Uterus (tissue), 4 donors: ENCODE measurements around the gene C4orf17. TPM values are rescaled to one million over a fixed set of nuclear protein-coding genes. Genes with fewer than 3 reads are reported as not detected.
"Not testable (repeated sequence)": the region's sequence is repeated elsewhere in the genome, so short reads cannot be mapped to it uniquely, and the experiment has no call there.

Source experiments
- DNase-seq, 2 donors: peaks; one replicate each; pipeline ENCODE4 v3.0.0-alpha.2; 2019 to 2020
- H3K27ac ChIP-seq, 2 donors: fragments of 200-600 bp; sonication (generic); 1 replicate in 1 of 2; 2 replicates in 1 of 2; pipeline ENCODE4 v1.5.1; 2016 to 2018
- H3K27me3 ChIP-seq, 2 donors: fragments of 200-600 bp; sonication (generic); one replicate each; pipeline ENCODE4 v1.5.1; 2018 to 2019; ENCODE audit warnings: control low read depth in 1 of 2
- H3K36me3 ChIP-seq, 2 donors: fragments of 200-600 bp; sonication (generic); one replicate each; pipeline ENCODE4 v1.5.1; 2019; ENCODE audit warnings: control low read depth in 1 of 2
- H3K4me1 ChIP-seq, 2 donors: fragments of 200-600 bp; sonication (generic); one replicate each; pipeline ENCODE4 v1.5.1; 2018 to 2019; ENCODE audit warnings: control low read depth in 1 of 2
- H3K4me3 ChIP-seq, 2 donors: fragments of 200-600 bp; sonication (generic); 1 replicate in 1 of 2; 2 replicates in 1 of 2; pipeline ENCODE4 v1.5.1; 2018 to 2019; ENCODE audit warnings: mild to moderate bottlenecking in 1 of 2
- H3K9me3 ChIP-seq, 2 donors: fragments of 200-600 bp; sonication (generic); one replicate each; pipeline ENCODE4 v1.5.1; 2019; ENCODE audit warnings: control low read depth in 1 of 2
- POLR2A ChIP-seq, 2 donors: fragments of 450-650 bp; IDR thresholded peaks; one replicate each; pipeline ENCODE4 v1.6.1; 2016; ENCODE audit warnings: antibody characterized with exemption in 2 of 2, mild to moderate bottlenecking in 1 of 2, moderate library complexity in 1 of 2
- intact Hi-C: fragments of 100-400 bp; cut with DNase I; formaldehyde crosslinking; loops from one replicate; pipeline ENCODE4 v1.15.1; 2023; ENCODE audit warnings: low total_unique reads
- total RNA-seq, 4 donors: library from RNA; depleted of rRNA in 3 of 4; stranded (reverse); fragments of >200 nt in 3 of 4; gene quantifications; one replicate each; pipeline versions ENCODE4 v1.1.0 to v1.2.4, GENCODE V29; 2014 to 2023
- TF ChIP-seq, protein P1 (sequence below), 4 experiments: fragments of 200-600 bp in 2 of 4; fragments of 450-650 bp in 2 of 4; sonication (generic) in 2 of 4; IDR thresholded peaks; one replicate each; pipeline ENCODE4 v1.5.1; 2016 to 2019; ENCODE audit warnings: antibody characterized with exemption in 4 of 4, mild to moderate bottlenecking in 2 of 4, moderate library complexity in 1 of 4
- donor health status: DM: yes; HTN: yes; CAD: no.

Gene C4orf17
- total RNA-seq, 4 donors from 2014 or later = not detected

GRCh38 chr4:99507762-99508161 is 3.1 kb upstream of the C4orf17 start:
- no peak overlapping the region for H3K4me3 ChIP-seq
- TF ChIP-seq, protein P1, sequence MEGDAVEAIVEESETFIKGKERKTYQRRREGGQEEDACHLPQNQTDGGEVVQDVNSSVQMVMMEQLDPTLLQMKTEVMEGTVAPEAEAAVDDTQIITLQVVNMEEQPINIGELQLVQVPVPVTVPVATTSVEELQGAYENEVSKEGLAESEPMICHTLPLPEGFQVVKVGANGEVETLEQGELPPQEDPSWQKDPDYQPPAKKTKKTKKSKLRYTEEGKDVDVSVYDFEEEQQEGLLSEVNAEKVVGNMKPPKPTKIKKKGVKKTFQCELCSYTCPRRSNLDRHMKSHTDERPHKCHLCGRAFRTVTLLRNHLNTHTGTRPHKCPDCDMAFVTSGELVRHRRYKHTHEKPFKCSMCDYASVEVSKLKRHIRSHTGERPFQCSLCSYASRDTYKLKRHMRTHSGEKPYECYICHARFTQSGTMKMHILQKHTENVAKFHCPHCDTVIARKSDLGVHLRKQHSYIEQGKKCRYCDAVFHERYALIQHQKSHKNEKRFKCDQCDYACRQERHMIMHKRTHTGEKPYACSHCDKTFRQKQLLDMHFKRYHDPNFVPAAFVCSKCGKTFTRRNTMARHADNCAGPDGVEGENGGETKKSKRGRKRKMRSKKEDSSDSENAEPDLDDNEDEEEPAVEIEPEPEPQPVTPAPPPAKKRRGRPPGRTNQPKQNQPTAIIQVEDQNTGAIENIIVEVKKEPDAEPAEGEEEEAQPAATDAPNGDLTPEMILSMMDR (IDR thresholded peaks at IDR 0.05) = no peak
- no peak for TF ChIP-seq POLR2A (IDR thresholded peaks at IDR 0.05)
- no peak overlapping the region for H3K27ac ChIP-seq
- no peaks in the 10 kb centered on the region for H3K36me3 ChIP-seq
- H3K9me3 ChIP-seq = no peaks in the 10 kb centered on the region
- intact Hi-C loops = no loop called here
- no peak for DNase-seq
- no peaks in the 10 kb centered on the region for H3K4me1 ChIP-seq
- H3K27me3 ChIP-seq = no peaks in the 10 kb centered on the region

GRCh38 chr4:99518601-99519295 is 7.9 kb downstream of the C4orf17 start:
- no peak overlapping the region for H3K27ac ChIP-seq
- intact Hi-C loops = no loop called here
- no peaks in the 10 kb centered on the region for H3K36me3 ChIP-seq
- no peaks in the 10 kb centered on the region for H3K4me1 ChIP-seq
- DNase-seq = no peak
- H3K9me3 ChIP-seq = no peaks in the 10 kb centered on the region
- H3K27me3 ChIP-seq = no peaks in the 10 kb centered on the region
- no peak overlapping the region for H3K4me3 ChIP-seq
- no peak for TF ChIP-seq POLR2A (IDR thresholded peaks at IDR 0.05)
- TF ChIP-seq, protein P1 (IDR thresholded peaks at IDR 0.05) = no peak

DNA sequence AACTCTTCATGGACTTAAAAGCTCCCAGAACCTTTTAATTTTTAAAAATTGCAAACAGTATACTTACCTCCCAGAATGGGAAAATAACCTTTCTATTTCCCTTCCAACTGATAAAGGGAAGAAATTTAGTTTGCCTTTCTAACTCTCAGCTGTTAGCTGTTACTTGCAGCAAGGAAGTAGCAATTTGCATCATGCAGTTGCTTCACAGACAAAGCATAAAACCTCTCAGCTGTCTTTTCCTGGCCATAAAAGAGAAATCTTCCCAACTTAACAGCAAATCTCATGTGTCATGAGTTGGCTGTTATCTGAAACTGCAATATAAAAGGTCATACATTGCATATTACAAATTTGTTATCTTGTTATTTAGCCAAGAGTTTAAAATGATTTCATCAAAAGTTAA is 18.4 kb downstream of the C4orf17 start:
- H3K27me3 ChIP-seq = no peaks in the 10 kb centered on the region
- H3K4me3 ChIP-seq = no peak overlapping the region
- no peak for DNase-seq
- H3K4me1 ChIP-seq = no peaks in the 10 kb centered on the region
- H3K9me3 ChIP-seq = no peaks in the 10 kb centered on the region
- intact Hi-C loops = no loop called here
- no peaks in the 10 kb centered on the region for H3K36me3 ChIP-seq
- no peak for TF ChIP-seq POLR2A (IDR thresholded peaks at IDR 0.05)
- TF ChIP-seq, protein P1 (IDR thresholded peaks at IDR 0.05) = no peak
- no peak overlapping the region for H3K27ac ChIP-seq

DNA sequence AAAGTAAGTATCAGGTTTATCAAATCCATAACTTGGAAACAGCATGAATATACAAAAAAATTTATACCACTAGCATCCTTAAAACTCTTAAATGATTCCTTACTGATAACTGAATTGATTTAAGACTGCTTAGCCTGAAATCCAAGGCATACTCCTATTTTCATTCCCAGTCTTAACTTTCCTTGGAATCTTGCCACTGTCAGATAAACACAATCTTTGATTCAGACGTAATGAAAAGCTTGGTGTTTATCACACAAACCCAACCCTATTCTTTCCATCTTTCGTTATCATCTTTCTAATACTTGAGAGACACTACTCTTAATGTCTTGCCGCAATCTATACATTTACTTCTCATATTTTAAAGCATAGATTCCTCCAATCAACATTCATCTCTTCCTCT is 19.1 kb downstream of the C4orf17 start:
- Histone ChIP-seq H3K27ac (no peak overlapping the region), H3K4me1 (no peaks in the 10 kb centered on the region), H3K9me3 (no peaks in the 10 kb centered on the region), H3K4me3 (no peak overlapping the region), H3K27me3 (no peaks in the 10 kb centered on the region), H3K36me3 (no peaks in the 10 kb centered on the region)
- no peak for TF ChIP-seq POLR2A (IDR thresholded peaks at IDR 0.05)
- TF ChIP-seq, protein P1 (IDR thresholded peaks at IDR 0.05) = no peak
- intact Hi-C loops = no loop called here
- DNase-seq = no peak

DNA sequence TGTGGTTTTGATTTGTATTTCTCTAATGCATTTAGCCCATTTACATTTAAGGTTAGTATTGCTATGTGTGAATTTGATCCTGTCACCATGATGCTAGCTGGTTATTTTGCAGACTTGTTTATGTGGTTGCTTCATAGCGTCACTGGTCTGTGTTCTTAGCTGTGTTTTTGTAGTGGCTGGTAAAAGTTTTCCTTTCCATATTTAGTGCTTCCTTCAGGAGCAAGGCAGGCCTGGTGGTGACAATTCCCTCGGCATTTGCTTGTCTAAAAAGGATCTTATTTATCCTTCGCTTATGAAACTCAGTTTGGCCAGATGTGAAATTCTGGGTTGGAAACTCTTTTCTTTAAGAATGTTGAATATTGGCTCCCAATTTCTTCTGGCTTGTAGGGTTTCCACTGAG is 23.9 kb downstream of the C4orf17 start:
- DNase-seq, H3K27ac ChIP-seq, H3K9me3 ChIP-seq, intact Hi-C loops, H3K36me3 ChIP-seq, H3K4me1 ChIP-seq, H3K27me3 ChIP-seq, H3K4me3 ChIP-seq: not testable (repeated sequence)

GRCh38 chr4:99536271-99536670 is 25.4 kb downstream of the C4orf17 start:
- Histone ChIP-seq H3K9me3 (no peaks in the 10 kb centered on the region), H3K27me3 (no peaks in the 10 kb centered on the region), H3K36me3 (no peaks in the 10 kb centered on the region), H3K27ac (no peak overlapping the region), H3K4me1 (no peaks in the 10 kb centered on the region), H3K4me3 (no peak overlapping the region)
- TF ChIP-seq POLR2A (IDR thresholded peaks at IDR 0.05) = no peak
- TF ChIP-seq, protein P1 (IDR thresholded peaks at IDR 0.05) = no peak
- intact Hi-C loops = no loop called here
- no peak for DNase-seq
